Measurements from ENCODE around the gene PUS10. TPM values are rescaled to one million over a fixed set of nuclear protein-coding genes. Genes with fewer than 3 reads are reported as not detected.

The PUS10 gene
- total and polyA plus RNA-seq, 2 of the 8 experiments (the other 6 are each of a cell fraction or from before 2014, with no cell fraction given) = 1.3 to 3.1 TPM

GRCh38 chr2:60961457-60961856 lies 56.6 kb downstream of the PUS10 start:
- no peaks in the 10 kb centered on the region for H3K79me1 ChIP-seq (ENCODE audit: low read depth, low read length)
- no peak overlapping the region for H2BK15ac ChIP-seq (ENCODE audit: low read length)
- H4K91ac ChIP-seq (replicated peaks; ENCODE audit: insufficient read length, low read length) = no peak overlapping the region
- no peak overlapping the region for H3K4me2 ChIP-seq (ENCODE audit: insufficient read depth in 1 of 2, low read depth in 2 of 2, low read length in 2 of 2)
- H3K9ac ChIP-seq (replicated peaks in 1 of 4; ENCODE audit: extremely low read depth in 1 of 4, low read depth in 3 of 4, low read length in 3 of 4) = no peak overlapping the region
- no peak for TF ChIP-seq RFX5 (IDR thresholded peaks at IDR 0.05; ENCODE audit: borderline replicate concordance, low read depth, low read length)
- peak; percentile 56; the same call in 1 of the 2 replicates for TF ChIP-seq CEBPB (IDR thresholded peaks at IDR 0.05; ENCODE audit: low read depth, low read length)
- POLR2A ChIA-PET (ENCODE audit: partially characterized antibody) = no interaction called here
- H3K27ac ChIP-seq (ENCODE audit: low read depth, low read length) = no peak overlapping the region
- no peak overlapping the region for H3K23ac ChIP-seq (ENCODE audit: insufficient read length)
- no peaks in the 10 kb centered on the region for H4K20me1 ChIP-seq (replicated peaks in 1 of 2; ENCODE audit: control insufficient read depth in 1 of 2, insufficient read depth in 2 of 2, low read length in 2 of 2)
- CTCF ChIA-PET (ENCODE audit: partially characterized antibody) = no interaction called here
- FAIRE-seq (no peak), DNase-seq (ENCODE audit: low read depth in 1 of 2, low spot score in 2 of 2) (no peak)
- no peak overlapping the region for H3K4ac ChIP-seq (replicated peaks; ENCODE audit: insufficient read length, low read depth, low read length)
- no peak overlapping the region for H2AFZ ChIP-seq (ENCODE audit: low read length)
- no peak overlapping the region for H2BK5ac ChIP-seq (ENCODE audit: low read depth, low read length)
- H3K56ac ChIP-seq (replicated peaks; ENCODE audit: insufficient read length, low read depth, low read length) = no peak overlapping the region
- no peak overlapping the region for H3K18ac ChIP-seq (ENCODE audit: extremely low read depth, low read length)
- no peak overlapping the region for H2BK12ac ChIP-seq (ENCODE audit: low read depth, low read length)
- no peak overlapping the region for H4K8ac ChIP-seq (ENCODE audit: extremely low read depth, insufficient read depth, low read length)
- H2AK5ac ChIP-seq (ENCODE audit: low read depth, low read length) = no peak overlapping the region
- H3K36me3 ChIP-seq (ENCODE audit: control insufficient read depth in 2 of 4, insufficient read depth in 4 of 4, low read length in 3 of 4) = no peaks in the 10 kb centered on the region
- no peak overlapping the region for H2BK20ac ChIP-seq (ENCODE audit: low read length)
- 90% methylated on average over 4 of the region's 4 CpGs; no CpG with 5 or more reads in 1 of the 2 experiments for WGBS, 2 experiments (ENCODE audit: extremely low coverage in 1 of 2, insufficient coverage in 1 of 2, insufficient read length in 1 of 2, insufficient replicate concordance in 2 of 2, low coverage in 1 of 2, low lambda C conversion rate in 2 of 2, missing lambda C conversion rate in 1 of 2)
- H2BK120ac ChIP-seq (replicated peaks; ENCODE audit: low read depth, low read length) = no peak overlapping the region
- H3K27me3 ChIP-seq (replicated peaks in 1 of 4; ENCODE audit: control insufficient read depth in 3 of 4, extremely low read depth in 1 of 4, insufficient read depth in 3 of 4, low read length in 3 of 4) = no peaks in the 10 kb centered on the region
- 0 out of 7 replicates have a peak, but pooled peaks cover 0 to 1% (median 0%) of the 10 kb centered on the region in 4 experiments for H3K4me1 ChIP-seq (replicated peaks in 1 of 4; ENCODE audit: control insufficient read depth in 3 of 4, insufficient read depth in 4 of 4, low read length in 3 of 4)
- no peaks in the 10 kb centered on the region for H3K79me2 ChIP-seq (ENCODE audit: control insufficient read depth in 1 of 2, insufficient read depth in 2 of 2, low read length in 2 of 2)
- no peaks in the 10 kb centered on the region for H3K9me3 ChIP-seq (ENCODE audit: insufficient read depth in 2 of 2, low read depth in 1 of 2, low read length in 1 of 2)
- no peak overlapping the region for H3K14ac ChIP-seq (ENCODE audit: insufficient read length)
- H3K4me3 ChIP-seq (ENCODE audit: extremely low read depth in 1 of 4, insufficient read depth in 2 of 4, low read depth in 3 of 4, low read length in 4 of 4) = no peak overlapping the region
- H3K23me2 ChIP-seq (ENCODE audit: low read depth, low read length) = no peaks in the 10 kb centered on the region
- H4K5ac ChIP-seq (ENCODE audit: insufficient read length, low read depth, low read length) = no peak overlapping the region
